GM18861 (cell line): ENCODE measurements around the gene AFF3.
"Not testable (repeated sequence)": the region's sequence is repeated elsewhere in the genome, so short reads cannot be mapped to it uniquely, and the experiment has no call there.

Source experiments
- ATAC-seq: cut with Tn5 transposase; IDR thresholded peaks from one replicate; pipeline ENCODE4 v1.9.1; 2021; ENCODE audit not compliant: unreplicated experiment

Gene AFF3

GRCh38 chr2:99520813-99521212 is 621.6 kb downstream of the AFF3 start:
- no peak for ATAC-seq

GRCh38 chr2:99520195-99520594 is 622.2 kb downstream of the AFF3 start:
- ATAC-seq, result no peak

- ATAC-seq, result no peak
Measured at GRCh38 chr2:99514357-99514756, 628.0 kb downstream of the AFF3 start.

GRCh38 chr2:99512181-99512591 is 630.2 kb downstream of the AFF3 start:
- no peak for ATAC-seq

- no peak for ATAC-seq
Measured at GRCh38 chr2:99509387-99509786, 633.0 kb downstream of the AFF3 start.

- ATAC-seq, result no peak
Measured at GRCh38 chr2:99507937-99508818, 634.2 kb downstream of the AFF3 start.

GRCh38 chr2:99504844-99505584 is 637.4 kb downstream of the AFF3 start:
- no peak for ATAC-seq

GRCh38 chr2:99503662-99504416 is 638.6 kb downstream of the AFF3 start:
- not testable (repeated sequence) for ATAC-seq

- ATAC-seq, result no peak
Measured at GRCh38 chr2:99496021-99496420, 646.4 kb downstream of the AFF3 start.
